ENCODE data around the gene ATP9B.

DNA sequence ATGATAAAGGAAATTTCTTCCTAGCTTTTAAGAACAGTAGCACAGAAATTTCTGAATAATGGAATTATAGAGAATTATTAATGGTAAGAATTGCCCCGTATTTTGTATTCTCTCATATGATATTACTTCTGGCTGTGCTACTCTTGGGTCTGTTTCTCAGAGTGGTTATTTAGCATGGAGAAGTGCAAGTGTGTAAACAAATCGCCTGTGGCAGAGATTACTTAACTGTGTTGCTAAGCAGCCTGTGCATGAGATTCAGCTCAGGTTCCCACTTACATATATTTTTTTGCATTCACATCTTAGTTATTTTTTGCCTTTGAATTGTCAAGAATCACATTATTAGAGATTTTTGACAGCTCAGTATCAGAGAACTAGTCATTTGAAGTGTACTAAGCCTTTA, 246.4 kb downstream of the ATP9B start:
- TF ChIP-seq, protein P1, sequence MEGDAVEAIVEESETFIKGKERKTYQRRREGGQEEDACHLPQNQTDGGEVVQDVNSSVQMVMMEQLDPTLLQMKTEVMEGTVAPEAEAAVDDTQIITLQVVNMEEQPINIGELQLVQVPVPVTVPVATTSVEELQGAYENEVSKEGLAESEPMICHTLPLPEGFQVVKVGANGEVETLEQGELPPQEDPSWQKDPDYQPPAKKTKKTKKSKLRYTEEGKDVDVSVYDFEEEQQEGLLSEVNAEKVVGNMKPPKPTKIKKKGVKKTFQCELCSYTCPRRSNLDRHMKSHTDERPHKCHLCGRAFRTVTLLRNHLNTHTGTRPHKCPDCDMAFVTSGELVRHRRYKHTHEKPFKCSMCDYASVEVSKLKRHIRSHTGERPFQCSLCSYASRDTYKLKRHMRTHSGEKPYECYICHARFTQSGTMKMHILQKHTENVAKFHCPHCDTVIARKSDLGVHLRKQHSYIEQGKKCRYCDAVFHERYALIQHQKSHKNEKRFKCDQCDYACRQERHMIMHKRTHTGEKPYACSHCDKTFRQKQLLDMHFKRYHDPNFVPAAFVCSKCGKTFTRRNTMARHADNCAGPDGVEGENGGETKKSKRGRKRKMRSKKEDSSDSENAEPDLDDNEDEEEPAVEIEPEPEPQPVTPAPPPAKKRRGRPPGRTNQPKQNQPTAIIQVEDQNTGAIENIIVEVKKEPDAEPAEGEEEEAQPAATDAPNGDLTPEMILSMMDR (IDR thresholded peaks at IDR 0.05; ENCODE audit: insufficient read depth, low read depth, low read length) = no peak
- TF ChIP-seq EZH2 (IDR thresholded peaks at IDR 0.05; ENCODE audit: insufficient read depth, low read length) = no peak

All from astrocyte (in vitro differentiated cells and primary cell).